ENCODE results near the gene AMPD2.
A peak's percentile ranks its signal among the peaks of the same experiment; 100 is the strongest.

AMPD2 gene

DNA sequence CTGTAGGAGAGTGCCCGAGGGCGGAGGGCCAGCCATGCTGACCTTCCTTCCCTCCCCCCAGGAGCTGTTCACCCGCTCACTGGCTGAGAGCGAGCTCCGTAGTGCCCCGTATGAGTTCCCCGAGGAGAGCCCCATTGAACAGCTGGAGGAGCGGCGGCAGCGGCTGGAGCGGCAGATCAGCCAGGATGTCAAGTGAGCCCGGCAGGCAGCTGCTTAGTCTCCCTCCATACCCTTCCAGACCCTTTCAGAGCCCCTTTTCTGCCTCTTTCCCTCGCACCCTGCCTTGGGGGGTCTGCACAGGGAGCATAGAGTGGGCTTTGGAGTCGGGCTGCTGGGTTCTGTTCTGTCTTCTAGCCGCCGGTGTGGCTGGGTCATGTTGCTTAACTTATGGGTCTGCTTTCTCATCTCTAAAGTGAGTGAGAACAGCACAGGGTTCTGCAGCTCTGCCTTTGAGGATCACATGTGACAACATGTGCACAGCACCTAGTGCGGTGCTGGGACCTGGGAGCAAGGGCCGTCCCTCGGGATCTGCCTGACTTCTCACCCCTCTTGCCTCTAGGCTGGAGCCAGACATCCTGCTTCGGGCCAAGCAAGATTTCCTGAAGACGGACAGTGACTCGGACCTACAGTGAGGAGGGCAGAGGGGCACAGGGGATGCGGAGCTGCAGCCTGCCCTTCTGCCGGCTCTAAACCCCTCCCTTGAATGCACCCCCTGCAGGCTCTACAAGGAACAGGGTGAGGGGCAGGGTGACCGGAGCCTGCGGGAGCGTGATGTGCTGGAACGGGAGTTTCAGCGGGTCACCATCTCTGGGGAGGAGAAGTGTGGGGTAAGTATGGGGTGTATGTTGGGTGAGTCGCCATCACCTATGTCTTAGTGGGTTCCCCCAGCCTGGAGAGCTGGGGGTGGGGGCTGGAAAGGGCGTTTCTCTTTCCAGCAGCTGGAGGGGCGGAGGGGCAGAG, 6.2 kb downstream of the AMPD2 start:
- Histone ChIP-seq H3K27ac (no peak overlapping the region), H3K36me3 (replicated peaks) (peaks cover 47% of the 10 kb centered on the region), H3K4me3 (ENCODE audit: low read depth, low read length) (no peak overlapping the region), H3K27me3 (replicated peaks) (no peaks in the 10 kb centered on the region)
- DNase-seq = no peak
- in situ Hi-C loops (cut with HindIII; ENCODE audit: low pct_ligation_motif_present, low sequenced_read_pairs) = no loop called here
- peak; percentile 36 for TF ChIP-seq CTCF (IDR thresholded peaks at IDR 0.05; ENCODE audit: low read depth, low read length, missing control alignments)

GRCh38 chr1:109626682-109627408, 7.2 kb downstream of the AMPD2 start:
- no peak for DNase-seq
- no peak for TF ChIP-seq CTCF (IDR thresholded peaks at IDR 0.05; ENCODE audit: low read depth, low read length, missing control alignments)
- Histone ChIP-seq H3K27me3 (replicated peaks) (no peaks in the 10 kb centered on the region), H3K4me3 (ENCODE audit: low read depth, low read length) (no peak overlapping the region), H3K36me3 (replicated peaks) (peaks cover 56% of the 10 kb centered on the region), H3K27ac (no peak overlapping the region)
- in situ Hi-C loops (cut with HindIII; ENCODE audit: low pct_ligation_motif_present, low sequenced_read_pairs) = no loop called here

GRCh38 chr1:109627692-109628399, 8.2 kb downstream of the AMPD2 start:
- in situ Hi-C loops (cut with HindIII; ENCODE audit: low pct_ligation_motif_present, low sequenced_read_pairs) = no loop called here
- no peak overlapping the region for H3K4me3 ChIP-seq (ENCODE audit: low read depth, low read length)
- DNase-seq = no peak
- peaks cover 61% of the 10 kb centered on the region for H3K36me3 ChIP-seq (replicated peaks)
- no peak overlapping the region for H3K27ac ChIP-seq
- TF ChIP-seq CTCF (IDR thresholded peaks at IDR 0.05; ENCODE audit: low read depth, low read length, missing control alignments) = no peak
- H3K27me3 ChIP-seq (replicated peaks) = no peaks in the 10 kb centered on the region

DNA sequence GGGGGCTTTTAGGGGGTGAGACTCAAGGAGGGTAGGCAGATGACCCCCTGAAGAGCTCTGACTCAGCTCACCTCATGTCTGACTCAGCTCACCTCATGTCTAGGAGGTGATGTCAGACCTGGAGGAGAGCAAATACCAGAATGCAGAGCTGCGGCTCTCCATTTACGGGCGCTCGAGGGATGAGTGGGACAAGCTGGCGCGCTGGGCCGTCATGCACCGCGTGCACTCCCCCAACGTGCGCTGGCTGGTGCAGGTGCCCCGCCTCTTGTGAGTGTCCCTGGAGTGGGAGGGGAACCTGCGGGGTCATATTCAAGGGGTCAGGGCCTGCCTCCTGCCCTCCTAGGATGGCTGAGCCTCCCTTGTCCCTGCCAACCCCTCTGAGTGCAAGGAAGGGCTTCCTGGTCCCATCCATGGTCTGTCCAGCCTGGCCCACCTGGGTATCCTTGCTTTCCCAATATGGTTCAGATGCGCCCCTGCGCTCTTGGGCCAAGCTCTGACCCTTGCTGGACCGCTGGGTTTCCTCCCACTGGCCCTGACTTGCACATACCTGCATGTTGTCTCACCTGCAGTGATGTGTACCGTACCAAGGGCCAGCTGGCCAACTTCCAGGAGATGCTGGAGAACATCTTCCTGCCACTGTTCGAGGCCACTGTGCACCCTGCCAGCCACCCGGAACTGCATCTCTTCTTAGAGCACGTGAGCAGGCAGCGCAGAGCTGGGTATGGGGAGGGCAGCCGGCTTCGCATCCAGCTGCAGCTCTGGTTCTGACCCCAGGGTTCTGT, 9.1 kb downstream of the AMPD2 start:
- peaks cover 61% of the 10 kb centered on the region for H3K36me3 ChIP-seq (replicated peaks)

More for the DNA sequence above, 9.1 kb downstream of the AMPD2 start:
- Histone ChIP-seq H3K27me3 (replicated peaks) (no peaks in the 10 kb centered on the region), H3K4me3 (ENCODE audit: low read depth, low read length) (no peak overlapping the region), H3K27ac (no peak overlapping the region)
- in situ Hi-C loops (cut with HindIII; ENCODE audit: low pct_ligation_motif_present, low sequenced_read_pairs) = no loop called here
- no peak for TF ChIP-seq CTCF (IDR thresholded peaks at IDR 0.05; ENCODE audit: low read depth, low read length, missing control alignments)
- no peak for DNase-seq
